ENCODE results near the gene CFAP221.

The CFAP221 gene

DNA sequence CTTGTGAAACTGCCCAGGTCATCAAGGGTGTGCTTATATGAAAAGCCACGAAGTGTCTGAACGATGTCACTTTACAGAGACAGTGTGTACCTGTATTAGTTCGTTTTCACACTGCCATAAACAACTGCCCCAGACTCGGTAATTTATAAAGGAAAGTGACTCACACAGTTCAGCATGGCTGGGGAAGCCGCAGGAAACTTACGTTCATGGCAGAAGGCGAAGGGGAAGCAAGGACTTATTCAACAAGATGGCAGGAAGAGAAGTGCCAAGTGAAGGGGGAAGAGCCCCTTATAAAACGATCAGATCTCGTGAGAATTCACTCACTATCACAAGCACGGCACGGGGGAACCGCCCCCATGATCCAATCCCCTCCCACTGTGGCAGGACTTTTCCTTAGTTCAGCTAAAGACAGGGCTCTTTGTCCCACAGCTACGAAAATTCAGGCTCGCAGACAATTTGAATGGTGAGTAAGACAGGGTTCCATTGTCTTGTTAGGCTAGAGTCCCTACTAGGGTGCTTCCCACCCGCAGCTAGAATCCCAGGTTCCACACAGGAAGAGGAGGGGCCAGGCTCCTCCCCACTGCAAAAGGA is 154.9 kb downstream of the CFAP221 start:
- DNase-seq (ENCODE audit: low spot score), result peak; percentile 40

DNA sequence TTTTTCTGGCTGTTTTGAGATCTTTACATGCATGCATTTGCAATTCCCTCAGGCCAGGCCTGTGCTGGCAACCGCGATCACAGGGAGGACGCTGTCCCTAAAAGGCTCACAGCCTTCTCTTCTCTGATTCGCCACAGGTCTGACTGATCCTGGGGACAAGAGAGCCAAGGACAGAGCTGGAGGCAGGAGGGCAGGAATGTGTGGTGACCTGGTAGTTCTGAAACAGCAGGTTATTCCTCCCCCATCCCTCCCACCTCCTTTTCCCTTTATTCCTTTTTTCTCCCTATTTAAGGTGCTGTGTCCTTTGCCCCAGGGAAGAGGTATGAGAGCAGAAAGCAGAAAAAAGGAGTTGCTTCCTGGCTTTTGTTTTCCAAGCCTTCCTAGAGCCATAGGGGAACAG is 156.6 kb downstream of the CFAP221 start:
- no peak for DNase-seq (ENCODE audit: low spot score)

DNA sequence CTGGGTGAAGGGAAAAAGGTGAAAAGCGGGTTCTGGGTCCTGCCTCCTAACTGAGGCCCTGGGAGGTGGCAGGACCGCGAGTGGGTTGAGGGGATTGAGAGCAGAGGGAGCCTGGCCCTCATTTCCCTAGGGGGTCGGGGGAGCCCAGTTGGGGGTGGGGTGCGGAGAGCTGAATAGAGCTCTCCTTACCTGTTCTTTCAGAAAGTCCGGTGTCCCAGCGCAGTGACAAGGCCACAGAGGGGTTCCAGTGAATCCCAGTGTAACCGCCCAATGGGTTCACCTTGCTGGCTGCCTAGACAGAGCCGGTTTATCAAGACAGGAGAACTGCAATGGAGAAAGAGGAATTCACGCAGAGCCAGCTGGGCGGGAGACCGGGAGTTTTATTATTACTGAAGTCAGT is 157.1 kb downstream of the CFAP221 start:
- DNase-seq (ENCODE audit: low spot score), result no peak

DNA sequence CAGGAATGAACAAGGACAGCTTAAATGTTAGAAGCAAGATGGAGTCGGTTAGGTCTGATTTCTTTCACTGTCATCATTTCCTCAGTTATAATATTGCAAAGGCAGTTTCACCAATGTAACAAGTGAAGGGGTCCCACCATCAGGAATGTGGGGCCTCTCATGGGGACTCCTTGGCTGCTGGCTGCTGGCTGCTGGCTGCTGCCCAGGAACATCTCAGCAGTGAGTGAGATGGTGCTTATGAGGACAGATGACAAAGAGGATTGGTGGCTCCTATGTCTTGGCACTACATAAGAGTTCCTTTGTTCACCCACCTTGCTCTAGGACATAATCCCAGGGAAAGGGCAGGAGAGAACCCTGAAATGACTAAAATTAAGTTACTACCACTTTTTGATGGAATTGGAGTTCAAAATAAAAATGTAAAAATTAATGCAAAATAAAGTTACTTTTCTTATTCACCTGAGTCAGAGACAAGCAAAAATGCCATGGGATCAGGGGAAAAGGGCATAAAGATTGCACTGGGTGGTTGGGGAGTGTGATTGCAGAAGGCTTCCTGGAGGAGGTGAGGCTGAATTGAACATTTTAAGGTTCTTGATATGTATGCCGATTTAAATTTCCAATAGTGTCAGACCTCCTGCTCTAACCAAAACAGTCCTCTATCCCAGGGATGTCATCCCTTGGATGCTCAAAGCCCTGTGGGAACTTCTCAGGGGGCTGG is 158.1 kb downstream of the CFAP221 start:
- no peak for DNase-seq (ENCODE audit: low spot score)

DNA sequence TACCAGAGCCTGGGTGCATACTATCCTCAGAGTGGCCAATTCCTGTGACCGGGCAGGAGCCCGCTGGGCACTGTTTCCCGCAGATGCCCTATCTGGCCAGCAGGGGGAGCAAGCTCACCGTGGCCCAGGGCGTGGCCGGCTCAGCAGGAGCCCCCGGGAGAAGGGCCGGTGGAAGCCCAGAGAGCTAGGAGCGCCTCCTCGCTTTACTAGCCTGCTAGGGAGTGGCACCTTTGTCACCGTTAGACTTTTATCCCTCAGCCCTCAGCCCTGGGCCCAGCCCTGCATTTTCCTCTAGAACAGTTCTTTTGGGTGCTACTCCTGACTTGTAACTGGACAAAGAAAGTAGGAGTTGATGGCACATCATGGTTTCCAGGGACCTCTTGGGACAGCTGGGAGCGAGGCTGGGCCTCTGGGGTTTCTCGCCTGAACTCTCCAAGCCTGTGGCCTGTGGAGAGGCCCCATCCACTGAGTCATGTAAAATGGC is 158.7 kb downstream of the CFAP221 start:
- peak; percentile 62 for DNase-seq (ENCODE audit: low spot score)

DNA sequence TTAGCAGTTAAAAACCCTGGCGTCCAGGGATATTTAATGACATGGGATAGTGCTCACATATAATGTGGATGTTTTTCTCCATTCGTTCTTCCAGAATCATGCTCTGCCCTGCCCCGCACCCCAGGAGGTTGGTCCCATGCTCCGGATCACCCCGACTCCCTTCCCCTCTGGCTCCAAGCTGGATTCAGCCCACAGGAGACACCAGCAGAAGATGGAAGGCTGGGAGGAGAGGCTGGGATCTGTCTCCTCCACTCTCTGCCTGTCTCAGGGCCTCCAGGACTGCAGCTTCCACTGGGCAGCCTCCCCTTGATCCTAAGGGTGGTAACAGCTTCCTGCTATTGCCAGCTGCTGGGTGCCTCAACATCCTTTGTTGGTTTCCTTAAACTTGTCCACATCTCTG is 159.3 kb downstream of the CFAP221 start:
- no peak for DNase-seq (ENCODE audit: low spot score)

DNA sequence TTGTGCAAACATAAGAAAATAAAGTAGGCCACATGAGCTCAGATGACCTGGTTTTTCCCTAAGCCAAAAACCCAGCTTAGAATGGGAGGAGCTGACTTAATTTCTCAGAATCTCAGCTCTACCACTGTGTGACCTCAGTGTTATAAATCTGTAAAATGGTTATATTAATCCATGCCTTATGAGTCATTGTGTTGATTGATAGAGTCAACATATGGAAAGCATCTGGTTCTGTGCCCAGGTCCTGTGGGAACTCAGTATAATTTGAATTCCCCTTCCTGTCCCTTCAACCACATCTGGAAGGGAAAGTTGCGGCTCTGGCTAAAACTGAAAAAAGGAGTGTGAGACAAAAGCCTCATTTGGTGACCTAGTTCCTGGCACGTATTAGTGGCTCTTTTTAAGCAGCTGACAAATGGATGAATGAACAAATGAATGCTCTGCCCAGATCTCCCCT is 160.4 kb downstream of the CFAP221 start:
- no peak for DNase-seq (ENCODE audit: low spot score)

DNA sequence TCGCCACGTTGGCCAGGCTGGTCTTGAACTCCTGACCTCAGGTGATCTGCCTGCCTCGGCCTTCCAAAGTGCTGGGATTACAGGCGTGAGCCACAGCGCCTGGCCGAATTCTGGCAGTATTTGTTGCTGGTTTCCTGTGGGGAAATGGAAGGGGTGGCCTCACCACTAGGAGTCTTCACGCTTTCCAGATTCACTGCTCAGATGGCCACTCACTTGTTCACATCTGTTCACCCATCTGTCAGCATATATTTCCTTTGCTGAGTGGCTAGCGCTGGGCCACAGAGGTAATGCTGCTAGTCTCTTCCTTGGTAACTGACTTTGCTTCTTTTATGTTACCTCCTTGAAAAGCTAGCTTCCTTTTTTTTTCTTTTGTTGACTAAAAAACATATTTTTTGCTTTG is 162.0 kb downstream of the CFAP221 start:
- no peak for DNase-seq (ENCODE audit: low spot score)

Measured in globus pallidus (tissue), 1 donor.